IPS-15b (cell line): ENCODE measurements around the gene ZNF407.

Experiments used
- H3K27me3 ChIP-seq: one replicate; pipeline ENCODE4 v1.6.1; 2013; ENCODE audit warnings: low read length; ENCODE audit not compliant: control insufficient read depth, insufficient read depth
- H3K36me3 ChIP-seq: one replicate; pipeline ENCODE4 v1.6.1; 2013; ENCODE audit warnings: low read length; ENCODE audit not compliant: control insufficient read depth, insufficient read depth
- H3K4me1 ChIP-seq: one replicate; pipeline ENCODE4 v1.6.1; 2013; ENCODE audit warnings: mild to moderate bottlenecking, low read length; ENCODE audit not compliant: control insufficient read depth, insufficient read depth
- H3K4me3 ChIP-seq: one replicate; pipeline ENCODE4 v1.5.1; 2013; ENCODE audit warnings: low read depth, low read length
- H3K9ac ChIP-seq: one replicate; pipeline ENCODE4 v1.6.1; 2013; ENCODE audit warnings: low read depth, mild to moderate bottlenecking, low read length
- H3K9me3 ChIP-seq: one replicate; pipeline ENCODE4 v1.6.1; 2013; ENCODE audit warnings: mild to moderate bottlenecking, low read length; ENCODE audit not compliant: control insufficient read depth, insufficient read depth

Gene ZNF407

DNA sequence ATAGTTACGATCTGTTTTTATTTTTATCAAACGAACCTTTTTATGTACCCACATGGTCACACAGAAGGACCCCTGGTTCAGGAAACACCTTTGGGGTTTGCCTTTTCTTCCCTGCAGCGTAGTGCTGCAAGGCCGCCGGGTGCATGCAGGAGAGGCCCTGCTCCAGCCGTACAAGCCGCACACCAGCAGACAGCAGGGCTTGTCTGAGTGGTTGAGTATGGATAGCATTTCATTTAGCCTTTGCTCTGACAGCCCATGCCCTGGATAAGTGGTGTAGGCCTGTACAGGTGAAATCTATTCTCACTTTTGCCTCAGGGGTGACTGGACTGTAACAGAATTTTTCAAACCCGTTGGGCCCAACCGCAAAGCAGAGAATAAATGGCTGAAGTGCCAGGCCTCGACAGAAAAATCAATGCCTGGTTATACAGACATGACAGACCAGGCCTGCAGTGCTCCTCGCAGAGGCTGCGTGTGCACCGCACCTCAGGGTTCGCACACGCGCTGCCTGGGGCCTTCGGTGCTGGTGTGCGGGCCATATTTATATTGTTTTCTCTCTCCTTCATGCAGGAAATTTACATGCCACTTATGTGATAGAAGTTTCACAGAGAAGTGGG is 279.1 kb downstream of the ZNF407 start:
- peaks cover 8% of the 10 kb centered on the region for H3K4me1 ChIP-seq
- no peak overlapping the region for H3K9ac ChIP-seq
- no peak overlapping the region for H3K4me3 ChIP-seq
- no peaks in the 10 kb centered on the region for H3K36me3 ChIP-seq
- H3K27me3 ChIP-seq = no peaks in the 10 kb centered on the region
- H3K9me3 ChIP-seq = no peaks in the 10 kb centered on the region

GRCh38 chr18:74878267-74878666 is 280.6 kb downstream of the ZNF407 start:
- H3K27me3 ChIP-seq = no peaks in the 10 kb centered on the region
- H3K4me1 ChIP-seq = peaks cover 8% of the 10 kb centered on the region
- H3K36me3 ChIP-seq = no peaks in the 10 kb centered on the region
- H3K9me3 ChIP-seq = no peaks in the 10 kb centered on the region
- no peak overlapping the region for H3K9ac ChIP-seq
- no peak overlapping the region for H3K4me3 ChIP-seq

- Histone ChIP-seq H3K4me1 (no peaks in the 10 kb centered on the region), H3K27me3 (no peaks in the 10 kb centered on the region), H3K9ac (no peak overlapping the region), H3K4me3 (no peak overlapping the region), H3K36me3 (no peaks in the 10 kb centered on the region), H3K9me3 (no peaks in the 10 kb centered on the region)
Observed at GRCh38 chr18:74880706-74881278, 283.1 kb downstream of the ZNF407 start.

DNA sequence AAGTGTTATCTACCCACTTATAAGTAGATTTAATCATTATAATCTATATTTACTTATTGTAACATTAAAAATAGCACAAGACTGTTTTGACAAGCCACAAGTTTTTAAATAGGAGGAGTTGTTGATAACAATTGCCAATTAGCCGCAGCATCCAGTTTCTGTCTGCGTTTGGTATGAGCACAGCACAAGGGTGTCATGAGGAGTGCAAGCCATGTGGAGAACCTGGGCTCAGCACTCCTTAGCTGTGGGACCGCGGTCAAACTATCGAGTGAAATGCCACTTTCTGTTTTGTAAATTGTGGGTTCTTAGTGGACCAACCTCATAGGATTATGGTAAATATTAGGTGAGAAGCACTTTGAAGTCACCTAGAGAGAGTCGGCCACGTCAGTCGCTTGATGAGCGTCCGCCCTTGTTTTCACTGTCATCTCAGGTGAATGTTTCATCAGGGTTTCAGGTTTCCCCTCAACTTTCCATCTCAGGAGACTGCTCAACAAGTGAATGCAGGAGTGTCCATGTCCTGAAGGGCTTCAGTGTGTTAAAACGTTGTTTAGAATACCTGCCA is 294.5 kb downstream of the ZNF407 start:
- Histone ChIP-seq H3K27me3 (no peaks in the 10 kb centered on the region), H3K9ac (no peak overlapping the region), H3K36me3 (no peaks in the 10 kb centered on the region), H3K9me3 (no peaks in the 10 kb centered on the region), H3K4me1 (peaks cover 2% of the 10 kb centered on the region), H3K4me3 (no peak overlapping the region)

DNA sequence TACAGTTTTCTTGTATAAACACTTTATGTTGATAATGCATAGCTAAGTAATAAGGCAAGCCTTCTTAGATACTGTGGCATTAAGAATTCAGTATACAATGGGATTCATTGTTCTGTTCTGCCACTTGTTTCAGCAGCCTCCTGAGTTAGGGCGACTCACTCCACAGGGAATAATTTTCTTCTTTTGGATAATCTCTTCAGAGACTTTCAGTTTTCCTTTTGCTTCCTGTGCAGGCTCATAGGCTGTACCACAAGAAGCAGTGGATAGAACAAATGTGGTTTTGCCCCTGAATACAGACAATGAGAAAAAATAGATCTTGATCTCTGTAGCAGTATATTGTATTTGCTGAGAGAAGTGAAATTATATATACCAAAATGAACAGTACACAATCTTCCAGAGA is 298.0 kb downstream of the ZNF407 start:
- Histone ChIP-seq H3K4me1 (peaks cover 2% of the 10 kb centered on the region), H3K9ac (no peak overlapping the region), H3K36me3 (no peaks in the 10 kb centered on the region), H3K9me3 (no peaks in the 10 kb centered on the region), H3K27me3 (no peaks in the 10 kb centered on the region), H3K4me3 (no peak overlapping the region)

DNA sequence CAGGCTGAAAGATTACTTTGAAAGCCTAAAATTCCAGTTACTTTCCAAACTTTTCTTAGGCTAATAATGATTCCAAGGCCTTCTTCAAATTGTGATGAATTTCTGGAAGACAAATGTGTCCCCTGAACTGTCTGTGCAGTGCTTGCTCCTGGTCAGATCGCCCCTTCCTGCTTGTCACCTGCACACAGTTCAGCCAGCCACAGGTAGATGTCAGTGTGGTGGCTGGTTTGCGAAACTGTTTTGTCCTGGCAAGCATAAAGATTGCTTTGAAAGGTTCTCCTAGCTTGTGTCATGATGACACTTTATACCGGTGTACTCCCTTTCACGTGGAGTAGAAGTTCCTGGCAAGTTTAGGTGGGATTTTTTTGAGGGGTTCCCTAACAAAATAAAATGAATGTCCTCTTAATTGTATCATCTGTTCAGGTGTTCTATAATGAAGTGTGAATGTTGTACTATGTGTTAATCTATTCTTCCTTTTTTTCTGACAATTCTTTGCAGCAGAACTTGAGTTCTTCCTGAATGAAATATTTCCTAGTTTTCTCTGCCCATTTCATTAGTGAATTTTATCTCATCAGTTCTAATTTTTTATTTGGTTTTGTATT is 298.8 kb downstream of the ZNF407 start:
- no peak overlapping the region for H3K9ac ChIP-seq
- no peak overlapping the region for H3K4me3 ChIP-seq
- H3K4me1 ChIP-seq = peaks cover 2% of the 10 kb centered on the region
- H3K36me3 ChIP-seq = no peaks in the 10 kb centered on the region
- no peaks in the 10 kb centered on the region for H3K9me3 ChIP-seq
- H3K27me3 ChIP-seq = no peaks in the 10 kb centered on the region

GRCh38 chr18:74897971-74898657 is 300.4 kb downstream of the ZNF407 start:
- H3K4me3 ChIP-seq = no peak overlapping the region
- no peaks in the 10 kb centered on the region for H3K9me3 ChIP-seq
- H3K9ac ChIP-seq = no peak overlapping the region
- no peaks in the 10 kb centered on the region for H3K4me1 ChIP-seq
- no peaks in the 10 kb centered on the region for H3K27me3 ChIP-seq
- no peaks in the 10 kb centered on the region for H3K36me3 ChIP-seq

DNA sequence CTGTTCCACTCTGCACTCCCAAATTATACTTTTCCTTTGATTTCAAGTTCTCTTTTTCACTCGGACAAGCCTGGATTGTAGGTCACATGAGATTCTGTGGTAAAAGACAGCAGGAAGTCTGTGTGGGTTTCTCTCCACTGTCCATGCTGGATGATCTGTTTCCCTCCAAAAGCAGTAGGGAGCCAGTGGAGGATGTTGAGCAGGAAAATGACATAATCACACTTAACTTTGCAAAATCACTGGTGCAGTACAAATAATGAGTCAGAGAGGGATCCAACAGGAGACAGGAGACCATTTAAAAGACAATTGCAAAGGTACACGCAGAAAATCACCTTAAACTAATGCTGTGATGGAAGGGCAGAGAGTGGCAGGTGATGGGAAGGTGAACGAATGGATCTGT is 301.3 kb downstream of the ZNF407 start:
- H3K9ac ChIP-seq = no peak overlapping the region
- no peak overlapping the region for H3K4me3 ChIP-seq
- no peaks in the 10 kb centered on the region for H3K4me1 ChIP-seq
- H3K9me3 ChIP-seq = no peaks in the 10 kb centered on the region
- no peaks in the 10 kb centered on the region for H3K27me3 ChIP-seq
- no peaks in the 10 kb centered on the region for H3K36me3 ChIP-seq

DNA sequence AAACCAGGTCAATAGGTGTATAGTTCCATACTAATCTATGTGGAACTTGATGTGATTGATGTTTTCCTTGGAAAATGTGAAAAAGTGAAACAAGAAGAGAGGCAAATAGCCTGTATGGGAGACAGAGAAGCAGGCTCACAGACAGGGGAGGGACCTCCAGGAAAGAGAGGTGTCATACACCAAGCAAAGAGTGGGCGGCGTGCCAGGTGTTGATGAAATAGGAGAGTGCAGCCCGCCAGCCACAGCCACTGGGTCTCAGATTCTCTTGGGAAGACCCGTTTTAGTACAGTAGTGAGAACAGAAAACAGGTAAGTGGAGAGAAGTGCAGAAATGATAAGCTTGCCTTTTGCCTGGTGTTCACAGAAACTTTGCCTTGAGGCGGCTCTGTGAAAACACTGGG is 301.9 kb downstream of the ZNF407 start:
- no peaks in the 10 kb centered on the region for H3K36me3 ChIP-seq
- no peak overlapping the region for H3K4me3 ChIP-seq
- H3K9me3 ChIP-seq = no peaks in the 10 kb centered on the region
- H3K9ac ChIP-seq = no peak overlapping the region
- H3K4me1 ChIP-seq = no peaks in the 10 kb centered on the region
- no peaks in the 10 kb centered on the region for H3K27me3 ChIP-seq

- Histone ChIP-seq H3K4me1 (no peaks in the 10 kb centered on the region), H3K27me3 (no peaks in the 10 kb centered on the region), H3K4me3 (no peak overlapping the region), H3K36me3 (no peaks in the 10 kb centered on the region), H3K9ac (no peak overlapping the region), H3K9me3 (no peaks in the 10 kb centered on the region)
Observed at GRCh38 chr18:74901362-74902146, 303.9 kb downstream of the ZNF407 start.

GRCh38 chr18:74902147-74902455 is 304.4 kb downstream of the ZNF407 start:
- Histone ChIP-seq H3K9ac (no peak overlapping the region), H3K4me3 (no peak overlapping the region), H3K4me1 (no peaks in the 10 kb centered on the region), H3K9me3 (no peaks in the 10 kb centered on the region), H3K36me3 (no peaks in the 10 kb centered on the region), H3K27me3 (no peaks in the 10 kb centered on the region)
